HepG2 (cell line): Measurements from ENCODE around the gene GRK6. TPM values are rescaled to one million over a fixed set of nuclear protein-coding genes. Genes with fewer than 3 reads are reported as not detected.
A peak's percentile ranks its signal among the peaks of the same experiment; 100 is the strongest.

ENCODE experiments used
- ATM ChIP-seq: fragments of 450-650 bp; IDR thresholded peaks from 2 replicates; pipeline ENCODE4 v1.7.1; 2017; ENCODE audit warnings: mild to moderate bottlenecking, borderline replicate concordance
- FLYWCH1 ChIP-seq: sonication (generic); formaldehyde crosslinking; IDR thresholded peaks from 2 replicates; pipeline ENCODE4 v1.8.1; 2023; ENCODE audit warnings: mild to moderate bottlenecking, missing genetic modification reagents
- HNF4A ChIP-seq: sonication (generic); formaldehyde crosslinking; IDR thresholded peaks from 2 replicates; pipeline ENCODE4 v1.4.0; 2020; ENCODE audit warnings: missing genetic modification reagents
- IRF2 ChIP-seq: IDR thresholded peaks from 2 replicates; pipeline ENCODE4 v1.6.1; 2018; ENCODE audit warnings: missing genetic modification reagents, missing compliant biosample characterization
- IRX3 ChIP-seq: sonication (generic); formaldehyde crosslinking; IDR thresholded peaks from 2 replicates; pipeline ENCODE4 v1.8.1; 2023; ENCODE audit warnings: mild to moderate bottlenecking, low read depth, missing genetic modification reagents, borderline replicate concordance
- MATR3 ChIP-seq: sonication (generic); formaldehyde crosslinking; IDR thresholded peaks from 2 replicates; pipeline ENCODE4 v1.4.0; 2020; ENCODE audit warnings: missing genetic modification reagents
- MTF2 ChIP-seq: sonication (generic); formaldehyde crosslinking; IDR thresholded peaks from 2 replicates; pipeline ENCODE4 v1.5.0; 2020; ENCODE audit warnings: missing genetic modification reagents, borderline replicate concordance
- NAIF1 ChIP-seq: sonication (generic); formaldehyde crosslinking; IDR thresholded peaks from 2 replicates; pipeline ENCODE4 v1.5.0; 2020; ENCODE audit warnings: mild to moderate bottlenecking, missing genetic modification reagents, borderline replicate concordance
- NFRKB ChIP-seq: fragments of 450-650 bp; IDR thresholded peaks from 2 replicates; pipeline ENCODE4 v1.6.1; 2017
- NONO ChIP-seq, 2 experiments: fragments of 450-650 bp in 1 of 2; sonication (generic) in 1 of 2; formaldehyde crosslinking in 1 of 2; IDR thresholded peaks in 1 of 2; conservative IDR thresholded peaks in 1 of 2; 2 replicates each; pipeline versions ENCODE4 v1.6.1 to v1.8.0; 2017 to 2022; ENCODE audit warnings: mild to moderate bottlenecking in 1 of 2, missing genetic modification reagents in 1 of 2, moderate library complexity in 1 of 2
- NR2F6 ChIP-seq, 2 experiments: IDR thresholded peaks; 2 replicates each; pipeline ENCODE4 v1.6.1; 2016; ENCODE audit warnings: antibody characterized with exemption in 1 of 2, mild to moderate bottlenecking in 1 of 2
- TFAP4 ChIP-seq: sonication (generic); IDR thresholded peaks from 2 replicates; pipeline ENCODE4 v1.6.1; 2016; ENCODE audit warnings: low read depth, borderline replicate concordance
- ZNF329 ChIP-seq: sonication (generic); formaldehyde crosslinking; IDR thresholded peaks from 2 replicates; pipeline ENCODE4 v1.9.0; 2021; ENCODE audit warnings: low read depth, mild to moderate bottlenecking, missing genetic modification reagents
- ZNF549 ChIP-seq: sonication (generic); formaldehyde crosslinking; IDR thresholded peaks from 2 replicates; pipeline ENCODE4 v1.5.0; 2020; ENCODE audit warnings: missing genetic modification reagents
- ZNF567 ChIP-seq: sonication (generic); formaldehyde crosslinking; IDR thresholded peaks from 2 replicates; pipeline ENCODE4 v1.8.1; 2023; ENCODE audit warnings: mild to moderate bottlenecking, missing genetic modification reagents, borderline replicate concordance
- ZNF687 ChIP-seq: sonication (generic); formaldehyde crosslinking; IDR thresholded peaks from 2 replicates; pipeline ENCODE4 v1.5.1; 2020; ENCODE audit warnings: mild to moderate bottlenecking, missing genetic modification reagents, moderate library complexity
- ZNF740 ChIP-seq: sonication (generic); formaldehyde crosslinking; IDR thresholded peaks from 2 replicates; pipeline ENCODE4 v1.4.0; 2020; ENCODE audit warnings: missing genetic modification reagents
- ZNF770 ChIP-seq: sonication (generic); formaldehyde crosslinking; IDR thresholded peaks from 2 replicates; pipeline ENCODE4 v1.5.0; 2020; ENCODE audit warnings: mild to moderate bottlenecking, missing genetic modification reagents
- ZSCAN31 ChIP-seq: sonication (generic); formaldehyde crosslinking; IDR thresholded peaks from 2 replicates; pipeline ENCODE4 v1.5.0; 2020; ENCODE audit warnings: low read depth, mild to moderate bottlenecking, missing genetic modification reagents
- polyA plus RNA-seq, 8 experiments: library from polyadenylated mRNA; depleted of rRNA in 3 of 8; stranded (reverse) in 7 of 8; unstranded in 1 of 8; fragments of >200 nt; fragmentation: Illumina TruSeq in 4 of 8; extraction: Trizol in 4 of 8; gene quantifications; 2 replicates each; pipeline versions ENCODE4 v1.2.1 to v1.2.3, GENCODE V29; 2011 to 2016; ENCODE audit warnings: low read depth in 4 of 8, missing spikeins in 1 of 8, mixed read lengths in 1 of 8; ENCODE audit not compliant: insufficient read depth in 1 of 8
- total RNA-seq, 5 experiments: library from RNA; depleted of rRNA; stranded (reverse); fragments of >200 nt; fragmentation: Illumina TruSeq; extraction: Trizol; gene quantifications; 2 replicates each; pipeline ENCODE4 v1.2.3, GENCODE V29; 2016; ENCODE audit warnings: low read depth in 1 of 5

Gene GRK6
- total and polyA plus RNA-seq, 2 of the 13 experiments (the other 11 are each of a cell fraction or from before 2014, with no cell fraction given): 13.2 to 19.9 TPM

- TF ChIP-seq MTF2 (CRISPR knock-in tag): no peak
- no peak for TF ChIP-seq MATR3
- TF ChIP-seq ZNF329 (CRISPR knock-in tag): 0 out of 2 replicates have a peak, but pooled peaks have one; percentile 3
- no peak for TF ChIP-seq ATM
- no peak for TF ChIP-seq ZNF770 (CRISPR knock-in tag)
- TF ChIP-seq TFAP4: no peak; the same call in 1 of the 2 replicates
- TF ChIP-seq NFRKB: no peak
- peak; percentile 24; the same call in 1 of the 2 replicates for TF ChIP-seq IRF2 (CRISPR knock-in tag)
- peak; percentile 48 for TF ChIP-seq ZNF687
- no peak for TF ChIP-seq ZSCAN31 (CRISPR knock-in tag)
- peak; percentile 57 for TF ChIP-seq HNF4A
- no peak for TF ChIP-seq ZNF567 (CRISPR knock-in tag)
- no peak for TF ChIP-seq NAIF1 (CRISPR knock-in tag)
- TF ChIP-seq ZNF740: no peak
- 0 out of 2 replicates have a peak, but pooled peaks have one; percentile 14 for TF ChIP-seq NR2F6 (IDR thresholded peaks at IDR 0.05)
- no peak for TF ChIP-seq NR2F6 (CRISPR knock-in tag; IDR thresholded peaks at IDR 0.05)
- TF ChIP-seq NONO (IDR thresholded peaks at IDR 0.05): no peak
- no peak for TF ChIP-seq NONO (CRISPR knock-in tag; conservative IDR thresholded peaks at IDR 0.05)
- no peak for TF ChIP-seq FLYWCH1 (CRISPR knock-in tag)
- TF ChIP-seq IRX3 (CRISPR knock-in tag): no peak
- no peak for TF ChIP-seq ZNF549 (CRISPR knock-in tag)
These were observed 51.4 kb downstream of the GRK6 start (continued) for GRCh38 chr5:177477701-177478477.
